ENCODE data around the gene CHRNA10.

GRCh38 chr11:3684819-3685172 lies 13.6 kb upstream of the CHRNA10 start:
- TF ChIP-seq POLR2A (IDR thresholded peaks at IDR 0.05) (no peak), POLR2AphosphoS5 (IDR thresholded peaks at IDR 0.05) (no peak), EP300 (IDR thresholded peaks at IDR 0.05; ENCODE audit: low read depth) (no peak)
- TF ChIP-seq, protein P1, sequence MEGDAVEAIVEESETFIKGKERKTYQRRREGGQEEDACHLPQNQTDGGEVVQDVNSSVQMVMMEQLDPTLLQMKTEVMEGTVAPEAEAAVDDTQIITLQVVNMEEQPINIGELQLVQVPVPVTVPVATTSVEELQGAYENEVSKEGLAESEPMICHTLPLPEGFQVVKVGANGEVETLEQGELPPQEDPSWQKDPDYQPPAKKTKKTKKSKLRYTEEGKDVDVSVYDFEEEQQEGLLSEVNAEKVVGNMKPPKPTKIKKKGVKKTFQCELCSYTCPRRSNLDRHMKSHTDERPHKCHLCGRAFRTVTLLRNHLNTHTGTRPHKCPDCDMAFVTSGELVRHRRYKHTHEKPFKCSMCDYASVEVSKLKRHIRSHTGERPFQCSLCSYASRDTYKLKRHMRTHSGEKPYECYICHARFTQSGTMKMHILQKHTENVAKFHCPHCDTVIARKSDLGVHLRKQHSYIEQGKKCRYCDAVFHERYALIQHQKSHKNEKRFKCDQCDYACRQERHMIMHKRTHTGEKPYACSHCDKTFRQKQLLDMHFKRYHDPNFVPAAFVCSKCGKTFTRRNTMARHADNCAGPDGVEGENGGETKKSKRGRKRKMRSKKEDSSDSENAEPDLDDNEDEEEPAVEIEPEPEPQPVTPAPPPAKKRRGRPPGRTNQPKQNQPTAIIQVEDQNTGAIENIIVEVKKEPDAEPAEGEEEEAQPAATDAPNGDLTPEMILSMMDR (IDR thresholded peaks at IDR 0.05) = no peak

Measured in transverse colon (tissue), 4 donors.